ENCODE measurements around the gene ADAMTS7.

GRCh38 chr15:78837543-78837942 is 26.3 kb upstream of the ADAMTS7 start:
- TF ChIP-seq PHF20 (CRISPR knock-in tag; IDR thresholded peaks at IDR 0.05) (no peak), PCBP1 (IDR thresholded peaks at IDR 0.05; ENCODE audit: borderline replicate concordance, low read depth, low read length) (no peak), CTCF (CRISPR knock-in tag; IDR thresholded peaks at IDR 0.05) (0 out of 2 replicates have a peak, but pooled peaks have one; percentile 7), TSC22D2 (CRISPR knock-in tag; IDR thresholded peaks at IDR 0.05; ENCODE audit: borderline replicate concordance) (no peak), ATF3 (CRISPR knock-in tag; IDR thresholded peaks at IDR 0.05) (no peak), MYNN (CRISPR knock-in tag; IDR thresholded peaks at IDR 0.05; ENCODE audit: low read depth) (no peak), MYC (CRISPR knock-in tag; IDR thresholded peaks at IDR 0.05; ENCODE audit: borderline replicate concordance) (no peak), ZMAT3 (CRISPR knock-in tag; conservative IDR thresholded peaks at IDR 0.05) (no peak)
- TF ChIP-seq, protein P1, sequence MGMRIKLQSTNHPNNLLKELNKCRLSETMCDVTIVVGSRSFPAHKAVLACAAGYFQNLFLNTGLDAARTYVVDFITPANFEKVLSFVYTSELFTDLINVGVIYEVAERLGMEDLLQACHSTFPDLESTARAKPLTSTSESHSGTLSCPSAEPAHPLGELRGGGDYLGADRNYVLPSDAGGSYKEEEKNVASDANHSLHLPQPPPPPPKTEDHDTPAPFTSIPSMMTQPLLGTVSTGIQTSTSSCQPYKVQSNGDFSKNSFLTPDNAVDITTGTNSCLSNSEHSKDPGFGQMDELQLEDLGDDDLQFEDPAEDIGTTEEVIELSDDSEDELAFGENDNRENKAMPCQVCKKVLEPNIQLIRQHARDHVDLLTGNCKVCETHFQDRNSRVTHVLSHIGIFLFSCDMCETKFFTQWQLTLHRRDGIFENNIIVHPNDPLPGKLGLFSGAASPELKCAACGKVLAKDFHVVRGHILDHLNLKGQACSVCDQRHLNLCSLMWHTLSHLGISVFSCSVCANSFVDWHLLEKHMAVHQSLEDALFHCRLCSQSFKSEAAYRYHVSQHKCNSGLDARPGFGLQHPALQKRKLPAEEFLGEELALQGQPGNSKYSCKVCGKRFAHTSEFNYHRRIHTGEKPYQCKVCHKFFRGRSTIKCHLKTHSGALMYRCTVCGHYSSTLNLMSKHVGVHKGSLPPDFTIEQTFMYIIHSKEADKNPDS (CRISPR knock-in tag; IDR thresholded peaks at IDR 0.05): no peak
- TF ChIP-seq, protein P2, sequence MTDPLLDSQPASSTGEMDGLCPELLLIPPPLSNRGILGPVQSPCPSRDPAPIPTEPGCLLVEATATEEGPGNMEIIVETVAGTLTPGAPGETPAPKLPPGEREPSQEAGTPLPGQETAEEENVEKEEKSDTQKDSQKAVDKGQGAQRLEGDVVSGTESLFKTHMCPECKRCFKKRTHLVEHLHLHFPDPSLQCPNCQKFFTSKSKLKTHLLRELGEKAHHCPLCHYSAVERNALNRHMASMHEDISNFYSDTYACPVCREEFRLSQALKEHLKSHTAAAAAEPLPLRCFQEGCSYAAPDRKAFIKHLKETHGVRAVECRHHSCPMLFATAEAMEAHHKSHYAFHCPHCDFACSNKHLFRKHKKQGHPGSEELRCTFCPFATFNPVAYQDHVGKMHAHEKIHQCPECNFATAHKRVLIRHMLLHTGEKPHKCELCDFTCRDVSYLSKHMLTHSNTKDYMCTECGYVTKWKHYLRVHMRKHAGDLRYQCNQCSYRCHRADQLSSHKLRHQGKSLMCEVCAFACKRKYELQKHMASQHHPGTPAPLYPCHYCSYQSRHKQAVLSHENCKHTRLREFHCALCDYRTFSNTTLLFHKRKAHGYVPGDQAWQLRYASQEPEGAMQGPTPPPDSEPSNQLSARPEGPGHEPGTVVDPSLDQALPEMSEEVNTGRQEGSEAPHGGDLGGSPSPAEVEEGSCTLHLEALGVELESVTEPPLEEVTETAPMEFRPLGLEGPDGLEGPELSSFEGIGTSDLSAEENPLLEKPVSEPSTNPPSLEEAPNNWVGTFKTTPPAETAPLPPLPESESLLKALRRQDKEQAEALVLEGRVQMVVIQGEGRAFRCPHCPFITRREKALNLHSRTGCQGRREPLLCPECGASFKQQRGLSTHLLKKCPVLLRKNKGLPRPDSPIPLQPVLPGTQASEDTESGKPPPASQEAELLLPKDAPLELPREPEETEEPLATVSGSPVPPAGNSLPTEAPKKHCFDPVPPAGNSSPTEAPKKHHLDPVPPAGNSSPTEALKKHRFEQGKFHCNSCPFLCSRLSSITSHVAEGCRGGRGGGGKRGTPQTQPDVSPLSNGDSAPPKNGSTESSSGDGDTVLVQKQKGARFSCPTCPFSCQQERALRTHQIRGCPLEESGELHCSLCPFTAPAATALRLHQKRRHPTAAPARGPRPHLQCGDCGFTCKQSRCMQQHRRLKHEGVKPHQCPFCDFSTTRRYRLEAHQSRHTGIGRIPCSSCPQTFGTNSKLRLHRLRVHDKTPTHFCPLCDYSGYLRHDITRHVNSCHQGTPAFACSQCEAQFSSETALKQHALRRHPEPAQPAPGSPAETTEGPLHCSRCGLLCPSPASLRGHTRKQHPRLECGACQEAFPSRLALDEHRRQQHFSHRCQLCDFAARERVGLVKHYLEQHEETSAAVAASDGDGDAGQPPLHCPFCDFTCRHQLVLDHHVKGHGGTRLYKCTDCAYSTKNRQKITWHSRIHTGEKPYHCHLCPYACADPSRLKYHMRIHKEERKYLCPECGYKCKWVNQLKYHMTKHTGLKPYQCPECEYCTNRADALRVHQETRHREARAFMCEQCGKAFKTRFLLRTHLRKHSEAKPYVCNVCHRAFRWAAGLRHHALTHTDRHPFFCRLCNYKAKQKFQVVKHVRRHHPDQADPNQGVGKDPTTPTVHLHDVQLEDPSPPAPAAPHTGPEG (CRISPR knock-in tag; IDR thresholded peaks at IDR 0.05): no peak
- TF ChIP-seq, protein P3, sequence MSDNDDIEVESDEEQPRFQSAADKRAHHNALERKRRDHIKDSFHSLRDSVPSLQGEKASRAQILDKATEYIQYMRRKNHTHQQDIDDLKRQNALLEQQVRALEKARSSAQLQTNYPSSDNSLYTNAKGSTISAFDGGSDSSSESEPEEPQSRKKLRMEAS (IDR thresholded peaks at IDR 0.05): no peak
